ENCODE results near the gene GARIN5A.

- TF ChIP-seq, protein P1, sequence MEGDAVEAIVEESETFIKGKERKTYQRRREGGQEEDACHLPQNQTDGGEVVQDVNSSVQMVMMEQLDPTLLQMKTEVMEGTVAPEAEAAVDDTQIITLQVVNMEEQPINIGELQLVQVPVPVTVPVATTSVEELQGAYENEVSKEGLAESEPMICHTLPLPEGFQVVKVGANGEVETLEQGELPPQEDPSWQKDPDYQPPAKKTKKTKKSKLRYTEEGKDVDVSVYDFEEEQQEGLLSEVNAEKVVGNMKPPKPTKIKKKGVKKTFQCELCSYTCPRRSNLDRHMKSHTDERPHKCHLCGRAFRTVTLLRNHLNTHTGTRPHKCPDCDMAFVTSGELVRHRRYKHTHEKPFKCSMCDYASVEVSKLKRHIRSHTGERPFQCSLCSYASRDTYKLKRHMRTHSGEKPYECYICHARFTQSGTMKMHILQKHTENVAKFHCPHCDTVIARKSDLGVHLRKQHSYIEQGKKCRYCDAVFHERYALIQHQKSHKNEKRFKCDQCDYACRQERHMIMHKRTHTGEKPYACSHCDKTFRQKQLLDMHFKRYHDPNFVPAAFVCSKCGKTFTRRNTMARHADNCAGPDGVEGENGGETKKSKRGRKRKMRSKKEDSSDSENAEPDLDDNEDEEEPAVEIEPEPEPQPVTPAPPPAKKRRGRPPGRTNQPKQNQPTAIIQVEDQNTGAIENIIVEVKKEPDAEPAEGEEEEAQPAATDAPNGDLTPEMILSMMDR (IDR thresholded peaks at IDR 0.05), result no peak
- no peak for TF ChIP-seq POLR2A (IDR thresholded peaks at IDR 0.05)
These were observed 1.3 kb upstream of the GARIN5A start for GRCh38 chr19:50477751-50478515.

Data from uterus (tissue), 2 donors.